WERI-Rb-1 (cell line): Measurements from ENCODE around the gene TP73.

Experiments used
- DNase-seq: peaks from one replicate; pipeline ENCODE4 v3.0.0-alpha.2; 2020
- H3K27ac ChIP-seq: fragments of 250-450 bp; sonication (Bioruptor Pico); 2 replicates; pipeline ENCODE4 v1.5.1; 2020; ENCODE audit warnings: mild to moderate bottlenecking, moderate library complexity
- H3K27me3 ChIP-seq: fragments of 250-450 bp; sonication (Bioruptor Pico); 2 replicates; pipeline ENCODE4 v1.5.1; 2021; ENCODE audit warnings: mild to moderate bottlenecking, low read depth, moderate library complexity; ENCODE audit not compliant: insufficient read depth, severe bottlenecking
- H3K36me3 ChIP-seq: fragments of 250-450 bp; sonication (Bioruptor Pico); 2 replicates; pipeline ENCODE4 v1.5.1; 2020; ENCODE audit warnings: mild to moderate bottlenecking, moderate library complexity
- H3K4me3 ChIP-seq: 2 replicates; pipeline ENCODE4 v1.5.1; 2011; ENCODE audit warnings: low read depth, mild to moderate bottlenecking, control low read depth, low read length
- H3K9me3 ChIP-seq: fragments of 250-450 bp; sonication (Bioruptor Pico); 2 replicates; pipeline ENCODE4 v1.5.1; 2021; ENCODE audit warnings: mild to moderate bottlenecking, moderate library complexity; ENCODE audit not compliant: severe bottlenecking
- CTCF ChIP-seq: IDR thresholded peaks from 2 replicates; pipeline ENCODE4 v1.5.1; 2011; ENCODE audit warnings: low read depth, mild to moderate bottlenecking, control low read depth, inconsistent platforms, low read length

Gene TP73

GRCh38 chr1:3740042-3740441, 87.7 kb downstream of the TP73 start:
- Histone ChIP-seq H3K9me3 (no peaks in the 10 kb centered on the region), H3K27ac (no peak overlapping the region), H3K27me3 (no peaks in the 10 kb centered on the region), H3K4me3 (no peak overlapping the region), H3K36me3 (peaks cover 67% of the 10 kb centered on the region)
- no peak for DNase-seq
- TF ChIP-seq CTCF = no peak

GRCh38 chr1:3740752-3741151, 88.4 kb downstream of the TP73 start:
- no peaks in the 10 kb centered on the region for H3K27me3 ChIP-seq
- peaks cover 60% of the 10 kb centered on the region for H3K36me3 ChIP-seq
- H3K4me3 ChIP-seq = no peak overlapping the region
- no peak for TF ChIP-seq CTCF
- DNase-seq = no peak
- H3K27ac ChIP-seq = no peak overlapping the region
- H3K9me3 ChIP-seq = no peaks in the 10 kb centered on the region

- Histone ChIP-seq H3K27ac (no peak overlapping the region), H3K36me3 (peaks cover 50% of the 10 kb centered on the region)
- no peak for TF ChIP-seq CTCF
Observed at GRCh38 chr1:3741566-3742438, 89.5 kb downstream of the TP73 start.

GRCh38 chr1:3742439-3743298, 90.4 kb downstream of the TP73 start:
- no peak for TF ChIP-seq CTCF
- no peak overlapping the region for H3K27ac ChIP-seq
- no peak overlapping the region for H3K4me3 ChIP-seq
- H3K27me3 ChIP-seq = no peaks in the 10 kb centered on the region
- DNase-seq = no peak
- H3K9me3 ChIP-seq = no peaks in the 10 kb centered on the region
- peaks cover 41% of the 10 kb centered on the region for H3K36me3 ChIP-seq

More at GRCh38 chr1:3741566-3742438, 89.5 kb downstream of the TP73 start:
- H3K27me3 ChIP-seq = no peaks in the 10 kb centered on the region
- H3K4me3 ChIP-seq = no peak overlapping the region
- H3K9me3 ChIP-seq = no peaks in the 10 kb centered on the region
- DNase-seq = no peak

DNA sequence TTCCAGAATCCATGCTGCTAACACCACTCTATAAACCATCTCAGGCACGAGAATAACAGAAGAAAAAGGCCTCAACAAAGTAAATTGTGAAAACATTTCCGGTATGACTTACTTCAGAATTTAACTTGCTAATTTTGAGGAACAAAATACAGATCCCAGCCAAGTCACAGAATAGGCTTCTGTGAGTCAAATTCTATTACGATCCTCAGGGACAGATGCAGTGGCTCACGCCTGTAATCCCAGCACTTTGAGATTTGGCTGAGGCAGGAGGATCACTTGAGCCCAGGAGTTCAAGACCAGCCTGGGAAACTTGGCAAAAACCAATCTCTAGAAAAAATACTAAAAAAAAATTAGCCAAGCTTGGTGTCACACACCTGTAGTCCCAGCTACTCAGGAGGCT, 91.1 kb downstream of the TP73 start:
- Histone ChIP-seq H3K27ac (no peak overlapping the region), H3K9me3 (no peaks in the 10 kb centered on the region), H3K27me3 (no peaks in the 10 kb centered on the region), H3K4me3 (no peak overlapping the region), H3K36me3 (peaks cover 34% of the 10 kb centered on the region)
- no peak for DNase-seq
- TF ChIP-seq CTCF = no peak
